HG02885 (cell line): Measurements from ENCODE around the gene CARD9.

Experiments used
- ATAC-seq: cut with Tn5 transposase; IDR thresholded peaks from one replicate; pipeline ENCODE4 v1.9.1; 2021; ENCODE audit warnings: mild to moderate bottlenecking; ENCODE audit not compliant: unreplicated experiment, poor library complexity

CARD9 gene

DNA sequence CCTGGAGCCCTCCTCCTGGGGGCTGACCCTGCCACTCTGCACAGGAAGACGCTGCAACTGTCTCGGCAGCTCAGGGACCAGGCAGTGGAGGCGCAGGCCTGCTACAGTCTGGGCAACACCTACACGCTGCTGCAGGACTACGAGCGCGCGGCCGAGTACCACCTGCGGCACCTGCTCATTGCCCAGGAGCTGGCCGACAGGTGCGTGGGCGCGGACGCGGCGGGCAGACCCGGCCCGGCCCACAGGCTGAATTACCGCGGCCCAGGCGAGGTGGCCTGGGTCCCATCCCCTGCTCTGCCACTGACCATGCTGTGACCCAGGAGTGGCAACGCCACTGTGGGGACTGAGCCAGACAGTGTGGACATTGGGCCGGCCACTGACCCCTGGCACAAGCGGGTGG is 35.0 kb downstream of the CARD9 start:
- no peak for ATAC-seq

DNA sequence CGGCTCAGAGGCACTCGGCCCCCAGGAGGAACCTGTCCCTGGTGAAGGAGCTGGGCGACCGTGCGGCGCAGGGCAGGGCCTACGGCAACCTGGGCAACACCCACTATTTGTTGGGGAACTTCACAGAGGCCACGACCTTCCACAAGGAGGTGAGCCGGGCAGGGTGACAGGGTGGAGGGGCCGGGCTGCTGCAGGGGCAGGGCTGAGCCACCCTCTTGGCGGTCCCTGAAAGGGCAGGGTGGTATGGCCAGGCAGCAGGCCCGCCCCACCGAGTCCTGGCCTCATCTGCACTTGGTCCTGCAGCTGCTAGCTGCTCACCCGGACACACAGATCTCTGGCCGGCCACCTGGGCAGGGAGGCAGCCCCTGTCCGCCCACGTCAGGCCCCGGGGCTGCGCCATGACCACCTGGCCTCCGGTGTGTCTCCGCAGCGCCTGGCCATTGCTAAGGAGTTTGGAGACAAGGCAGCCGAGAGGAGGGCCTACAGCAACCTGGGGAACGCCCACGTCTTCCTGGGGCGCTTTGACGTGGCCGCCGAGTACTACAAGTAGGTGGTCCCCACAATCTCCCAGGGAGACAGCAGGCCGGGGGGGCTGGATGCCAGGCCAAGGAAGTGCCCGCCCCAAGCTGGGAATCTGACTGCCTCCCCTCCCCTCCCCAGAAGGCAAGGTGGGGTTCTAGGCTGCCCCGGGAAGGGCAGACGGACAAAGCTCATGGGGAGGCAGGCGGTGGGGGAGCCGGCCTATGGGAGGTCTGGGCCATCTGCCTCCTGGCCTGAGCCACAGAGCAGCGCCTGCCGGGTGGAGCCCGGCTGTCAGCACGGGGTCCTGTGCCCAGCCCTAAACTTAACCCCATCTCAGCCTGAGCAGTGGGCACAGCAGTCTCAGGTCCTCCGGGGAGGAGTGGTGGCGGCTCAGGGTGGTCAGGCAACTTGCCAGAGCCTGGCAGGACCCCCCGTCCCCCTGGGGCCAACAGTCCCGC is 35.8 kb downstream of the CARD9 start:
- no peak for ATAC-seq

DNA sequence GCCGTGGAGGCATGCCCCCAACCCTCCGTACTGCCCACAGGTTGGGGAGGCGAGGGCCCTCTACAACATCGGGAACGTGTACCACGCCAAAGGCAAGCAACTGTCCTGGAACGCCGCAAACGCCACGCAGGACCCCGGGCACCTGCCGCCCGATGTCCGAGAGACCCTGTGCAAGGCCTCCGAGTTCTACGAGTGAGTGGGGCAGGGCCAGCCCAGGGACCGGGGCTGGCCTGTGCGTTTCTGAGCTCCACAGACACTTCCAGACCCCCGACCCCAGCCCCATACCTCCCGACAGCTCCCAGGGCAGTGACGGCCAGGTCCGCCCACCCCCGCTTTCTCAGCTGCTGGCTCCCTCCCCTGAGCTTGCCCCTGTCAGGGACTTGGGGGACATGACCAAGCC is 36.6 kb downstream of the CARD9 start:
- ATAC-seq: no peak

DNA sequence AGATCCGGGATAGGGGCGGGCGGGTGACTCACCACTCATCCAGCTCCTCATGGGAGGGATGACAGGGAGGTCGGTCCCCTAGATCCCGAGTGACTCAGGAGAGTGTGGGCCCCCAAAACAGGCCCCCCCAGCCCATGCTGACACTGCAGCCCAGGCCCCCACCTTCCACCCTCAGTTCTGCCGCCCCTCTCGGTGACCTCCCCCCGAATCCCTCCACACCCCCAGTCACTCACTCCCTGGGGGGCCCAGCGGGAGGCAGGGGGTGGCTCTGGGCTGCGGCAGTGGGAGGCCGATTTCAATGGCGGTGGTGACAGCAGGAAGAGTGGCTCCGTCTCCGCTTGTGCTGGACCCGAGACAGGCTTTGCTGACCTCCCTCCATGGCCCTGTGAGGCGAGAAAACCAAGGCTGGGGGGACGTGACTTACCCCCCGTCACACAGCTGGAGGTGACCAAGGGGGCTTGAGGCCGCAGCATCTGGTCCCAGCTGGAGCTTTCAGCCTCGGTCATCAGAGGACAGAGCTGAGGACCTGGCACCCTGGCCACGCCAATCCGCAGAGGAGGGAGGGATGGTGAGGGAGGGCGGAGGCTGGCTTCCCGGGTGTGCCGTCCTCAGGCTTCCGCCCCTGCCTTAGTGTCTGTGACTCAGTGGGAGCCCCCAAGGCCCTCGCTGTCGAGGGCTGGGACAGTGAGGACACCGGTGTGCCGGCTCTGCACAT is 37.2 kb downstream of the CARD9 start:
- ATAC-seq: no peak

DNA sequence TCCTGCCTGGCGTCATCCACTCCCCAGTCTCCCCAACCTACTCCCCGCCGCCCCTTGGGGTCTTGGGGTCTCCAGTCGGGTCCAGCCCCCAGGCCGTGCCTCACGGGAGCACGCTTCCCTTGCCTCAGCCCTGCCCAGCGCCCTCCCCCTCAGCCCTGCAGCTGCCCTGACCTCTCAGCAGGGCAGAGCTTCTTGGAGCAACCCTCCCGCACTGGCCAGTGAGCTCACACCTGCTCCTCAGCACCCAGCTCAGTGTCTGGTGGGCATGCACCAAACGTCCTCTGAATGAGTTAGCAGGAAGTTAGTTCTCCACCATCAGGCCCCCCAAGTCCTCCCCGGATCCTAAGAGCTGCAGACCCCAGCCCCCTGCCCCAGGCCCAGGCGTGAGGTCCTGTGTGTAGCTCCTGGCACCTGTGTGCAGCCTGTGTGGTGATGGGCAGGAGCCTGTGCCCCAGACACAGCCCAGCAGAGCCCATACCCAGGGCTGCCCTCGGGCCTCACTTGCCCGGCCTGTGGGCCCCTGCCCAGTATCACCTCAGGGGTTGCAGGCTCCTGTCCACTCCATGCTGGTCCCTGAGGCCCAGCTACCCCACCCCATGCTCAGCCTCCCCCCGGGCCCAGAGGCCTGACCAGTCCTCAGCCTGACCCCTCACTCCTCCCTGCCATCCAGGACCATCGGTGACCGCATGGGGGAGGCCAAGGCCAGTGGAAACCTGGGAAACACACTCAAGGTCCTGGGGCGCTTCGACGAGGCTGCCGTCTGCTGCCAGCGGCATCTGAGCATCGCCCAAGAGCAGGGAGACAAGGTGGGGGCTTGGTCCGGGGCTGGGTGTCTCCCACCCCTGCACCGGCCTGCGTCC is 37.9 kb downstream of the CARD9 start:
- no peak for ATAC-seq

DNA sequence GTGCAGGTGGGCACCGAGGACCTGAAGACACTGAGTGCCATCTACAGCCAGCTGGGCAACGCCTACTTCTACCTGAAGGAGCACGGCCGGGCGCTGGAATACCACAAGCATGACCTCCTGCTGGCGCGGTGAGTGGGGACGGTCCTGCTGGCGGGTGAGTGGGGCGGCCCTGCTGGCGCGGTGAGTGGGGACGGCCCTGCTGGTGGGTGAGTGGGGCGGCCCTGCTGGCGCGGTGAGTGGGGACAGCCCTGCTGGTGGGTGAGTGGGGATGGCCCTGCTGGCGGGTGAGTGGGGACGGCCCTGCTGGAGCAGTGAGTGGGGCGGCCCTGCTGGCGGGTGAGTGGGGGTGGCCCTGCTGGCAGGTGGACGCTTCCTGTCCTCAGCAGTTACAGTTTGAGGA is 38.9 kb downstream of the CARD9 start:
- no peak for ATAC-seq

DNA sequence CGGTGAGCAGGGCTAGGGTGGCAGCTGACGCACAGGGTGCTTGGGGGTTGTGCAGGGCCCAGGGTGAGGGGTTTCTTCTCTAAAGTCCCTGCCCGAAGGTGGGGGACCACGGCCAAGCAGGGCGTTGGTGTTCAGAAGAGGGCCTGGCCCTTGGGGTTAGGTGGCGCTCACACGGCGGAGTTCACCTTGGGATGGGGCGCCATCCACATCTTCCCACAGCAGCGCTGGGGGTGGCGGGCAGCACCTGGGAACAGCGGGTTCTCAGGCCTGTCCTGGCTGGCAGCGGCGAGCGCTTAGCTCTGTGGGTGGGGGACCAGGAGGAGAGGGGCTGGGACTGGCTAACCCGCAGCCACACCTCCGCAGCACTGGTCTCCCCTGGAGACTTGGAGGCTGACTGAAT is 40.0 kb downstream of the CARD9 start:
- ATAC-seq: no peak

DNA sequence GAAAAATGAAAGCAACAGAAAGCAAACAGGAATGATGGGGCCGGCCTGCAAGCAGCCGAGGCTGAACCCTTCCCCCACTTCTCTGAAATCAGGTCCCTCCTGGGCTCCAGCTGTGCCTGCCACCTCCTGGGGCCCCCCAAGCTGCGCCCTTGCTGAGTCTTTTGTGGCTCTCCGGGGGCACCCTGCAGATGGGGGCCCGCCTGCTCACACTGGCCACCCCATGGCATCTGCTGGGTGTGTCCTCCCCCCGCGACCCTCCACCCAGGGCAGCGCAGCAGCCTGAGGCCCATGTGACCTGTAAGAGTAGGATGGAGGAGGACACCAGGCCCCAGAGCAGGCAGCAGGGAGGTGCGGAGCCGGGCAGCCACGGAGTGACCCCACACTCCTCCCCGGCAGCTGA is 40.4 kb downstream of the CARD9 start:
- no peak for ATAC-seq

DNA sequence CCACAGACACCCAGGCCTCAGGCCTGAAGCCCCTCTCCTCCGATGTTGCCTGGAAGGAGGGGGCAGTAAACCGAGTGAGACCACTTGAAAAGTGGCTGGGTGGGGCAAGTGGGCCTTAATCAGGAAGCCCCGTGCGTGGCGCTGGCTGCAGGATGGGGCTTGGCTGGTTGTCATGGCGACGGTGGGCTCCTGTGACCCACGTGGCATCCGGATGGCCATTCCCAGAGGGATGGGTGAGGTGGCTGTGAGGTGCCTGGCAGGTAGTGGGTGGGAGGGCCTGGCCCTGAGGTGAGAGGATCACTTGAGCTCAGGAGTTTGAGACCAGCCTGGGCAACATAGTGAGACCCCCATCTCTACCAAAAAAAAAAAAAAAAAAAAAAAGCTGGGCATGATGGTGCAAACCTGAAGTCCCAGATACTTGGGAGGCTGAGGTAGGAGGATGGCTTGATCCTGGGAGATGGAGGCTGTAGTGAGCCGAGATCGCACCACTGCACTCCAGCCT is 40.9 kb downstream of the CARD9 start:
- no peak for ATAC-seq

DNA sequence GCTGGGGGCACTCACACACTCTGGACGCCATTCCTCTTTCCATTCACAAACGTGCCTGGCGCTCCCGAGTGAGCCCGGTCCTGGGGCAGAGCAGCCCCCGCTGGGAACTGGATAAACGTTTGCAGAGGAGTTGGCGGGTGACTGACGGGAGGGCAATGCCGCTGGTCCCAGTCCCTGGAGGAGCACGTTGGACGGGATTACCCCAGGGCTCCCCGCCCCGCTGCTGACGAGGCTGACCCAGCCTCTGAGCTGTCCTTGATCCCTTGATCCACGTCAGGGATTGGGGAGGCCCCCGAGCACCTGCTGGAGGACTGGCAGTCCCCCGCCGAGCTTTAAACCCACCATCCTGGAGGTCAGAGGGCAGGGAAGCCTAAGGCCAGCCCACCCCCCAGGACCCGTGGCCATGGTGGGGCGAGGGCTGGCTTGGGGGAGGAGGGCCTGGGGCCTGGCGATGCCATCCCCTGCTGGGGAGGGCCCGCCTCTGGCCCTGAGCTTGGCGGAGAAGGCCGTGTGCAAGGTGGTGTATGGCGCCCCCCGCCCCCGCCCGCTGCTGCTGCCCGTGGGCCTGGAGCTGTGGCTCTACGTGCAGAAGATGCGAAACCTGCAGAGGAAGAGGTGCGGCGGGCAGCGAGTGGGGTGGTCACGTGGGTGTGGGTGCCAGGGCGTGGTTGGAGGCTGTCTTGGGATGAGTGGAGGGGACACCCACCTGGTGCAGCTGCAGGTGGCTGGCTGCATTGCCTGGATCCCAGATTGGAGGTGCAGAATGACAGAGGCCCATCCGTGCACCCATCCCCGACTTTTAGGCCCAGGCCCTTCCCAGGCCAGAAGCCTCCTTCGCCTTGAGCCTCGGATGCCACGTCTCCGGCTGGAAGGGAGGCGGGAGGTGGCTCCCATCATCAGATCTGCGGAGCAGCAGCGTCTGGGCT is 41.6 kb downstream of the CARD9 start:
- ATAC-seq: no peak

DNA sequence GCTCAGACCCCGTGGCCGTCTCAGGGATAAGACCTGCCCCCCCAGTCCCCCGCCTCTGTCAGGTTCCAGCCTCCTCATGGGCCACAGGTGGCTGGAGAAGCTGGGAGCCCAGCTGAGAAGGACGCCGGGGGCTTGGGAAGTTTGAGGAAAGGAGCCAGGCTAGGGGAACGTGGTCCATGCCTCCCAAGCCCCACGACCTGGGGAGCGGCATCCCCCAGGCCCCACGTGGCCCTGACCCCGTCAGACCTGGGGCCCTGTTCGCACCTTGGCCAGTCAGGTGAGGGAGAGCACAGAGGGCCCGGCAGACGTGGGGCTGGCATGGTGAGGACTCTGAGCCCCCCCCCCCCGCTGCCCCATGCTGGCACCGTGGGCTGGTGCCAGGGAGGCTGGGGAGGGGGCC is 42.4 kb downstream of the CARD9 start:
- ATAC-seq: no peak

DNA sequence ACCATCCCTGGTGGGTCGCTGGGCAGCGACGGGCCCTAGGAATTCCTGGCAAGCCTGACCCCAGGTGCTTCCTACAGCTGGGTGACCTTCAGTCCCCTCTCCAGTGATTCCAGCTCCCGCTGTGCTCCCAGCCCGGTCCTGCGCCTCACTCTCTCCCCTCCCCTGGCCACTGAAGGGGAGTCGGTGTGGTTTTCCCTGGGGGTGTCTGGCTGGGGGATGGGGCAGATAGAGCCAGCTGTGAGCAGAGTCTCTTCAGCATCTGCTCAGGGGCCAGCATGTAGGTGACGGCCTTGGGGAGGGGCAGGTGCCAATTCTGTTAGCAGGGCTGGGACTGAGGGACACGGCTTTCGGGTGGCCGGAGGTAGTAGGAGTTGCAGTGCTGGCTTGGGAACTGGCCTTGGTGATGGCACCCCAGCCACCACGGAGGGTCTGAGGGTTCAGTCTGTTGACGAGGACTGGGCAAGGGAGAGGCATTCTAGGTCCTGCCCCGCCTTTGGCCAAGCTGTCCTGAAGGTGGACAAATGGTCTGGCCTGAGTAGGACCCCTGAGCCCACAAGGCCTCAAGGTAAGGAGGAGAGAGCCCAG is 43.0 kb downstream of the CARD9 start:
- no peak for ATAC-seq

DNA sequence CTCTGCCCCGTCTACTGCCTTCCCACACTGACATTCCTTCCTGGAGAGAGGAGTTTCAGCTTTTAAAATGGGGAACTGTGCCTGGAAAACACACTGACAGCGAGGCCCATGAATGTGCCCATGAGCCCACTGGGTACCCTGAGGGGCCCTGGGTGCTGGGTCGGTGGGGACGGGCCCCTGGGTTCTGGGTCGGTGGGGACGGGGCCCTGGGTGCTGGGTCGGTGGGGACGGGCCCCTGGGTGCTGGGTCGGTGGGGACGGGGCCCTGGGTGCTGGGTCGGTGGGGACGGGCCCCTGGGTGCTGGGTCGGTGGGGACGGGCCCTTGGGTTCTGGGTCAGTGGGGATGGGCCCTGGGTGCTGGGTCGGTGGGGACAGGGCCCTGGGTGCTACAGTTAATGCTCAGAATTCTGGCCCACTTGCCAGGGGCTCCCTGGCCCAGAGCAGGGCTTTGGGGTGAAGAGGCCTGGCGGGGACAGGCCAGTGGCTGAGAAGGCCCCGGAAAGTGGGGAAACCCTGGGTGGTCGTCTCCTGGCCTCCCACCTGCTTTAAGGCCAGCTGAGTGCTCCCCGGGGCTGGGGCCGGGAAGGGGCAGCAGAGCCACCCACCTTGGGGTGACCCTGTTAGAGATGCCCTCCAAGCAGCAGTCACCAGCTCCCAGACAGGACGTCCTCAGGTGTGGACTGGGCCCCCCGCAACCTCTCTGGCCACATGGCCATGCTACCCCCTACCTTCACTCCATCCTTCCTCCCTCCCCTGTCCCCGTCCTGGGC is 43.6 kb downstream of the CARD9 start:
- no peak for ATAC-seq

DNA sequence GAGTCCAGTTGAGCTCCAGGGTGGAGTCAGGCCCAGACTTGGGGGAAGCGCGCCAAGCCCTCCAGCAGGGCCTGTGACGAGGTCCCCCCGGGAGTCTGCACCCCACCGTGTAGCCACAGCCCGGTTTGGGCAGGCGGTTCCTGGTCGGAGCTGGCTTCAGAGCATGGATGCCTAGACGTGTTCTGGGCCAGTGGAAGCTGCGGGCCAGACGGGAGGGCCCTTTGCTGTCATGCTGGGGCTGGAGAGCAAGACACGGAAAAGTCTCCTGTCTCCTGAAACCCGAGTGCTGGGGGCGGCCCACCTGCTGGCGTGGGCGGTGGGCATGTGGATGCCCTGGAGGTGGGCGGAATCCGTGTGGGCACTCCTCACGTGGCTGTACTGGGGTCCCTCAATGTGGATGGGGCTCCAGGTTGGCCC is 44.2 kb downstream of the CARD9 start:
- no peak for ATAC-seq

DNA sequence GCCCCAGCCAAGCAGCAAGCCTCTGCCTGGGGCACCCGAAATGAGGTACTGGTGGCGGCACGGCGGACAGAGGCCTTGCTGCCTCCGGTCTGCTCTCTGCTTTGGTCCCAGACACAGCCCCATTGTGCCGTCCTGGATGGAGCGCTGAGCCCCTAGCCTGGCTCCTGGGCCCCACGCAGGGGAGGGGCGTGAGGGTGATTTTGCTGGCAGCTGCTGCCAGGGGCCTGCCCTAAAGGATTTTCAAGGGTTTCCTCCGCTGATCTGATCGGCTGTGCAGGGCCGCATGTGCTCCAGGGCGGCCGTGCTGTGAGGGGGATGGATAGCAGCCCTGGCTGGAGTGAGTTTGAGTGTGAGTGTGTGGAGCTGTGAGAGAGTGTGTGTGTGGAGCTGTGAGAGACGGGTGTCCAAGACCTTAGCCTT is 44.8 kb downstream of the CARD9 start:
- no peak for ATAC-seq

DNA sequence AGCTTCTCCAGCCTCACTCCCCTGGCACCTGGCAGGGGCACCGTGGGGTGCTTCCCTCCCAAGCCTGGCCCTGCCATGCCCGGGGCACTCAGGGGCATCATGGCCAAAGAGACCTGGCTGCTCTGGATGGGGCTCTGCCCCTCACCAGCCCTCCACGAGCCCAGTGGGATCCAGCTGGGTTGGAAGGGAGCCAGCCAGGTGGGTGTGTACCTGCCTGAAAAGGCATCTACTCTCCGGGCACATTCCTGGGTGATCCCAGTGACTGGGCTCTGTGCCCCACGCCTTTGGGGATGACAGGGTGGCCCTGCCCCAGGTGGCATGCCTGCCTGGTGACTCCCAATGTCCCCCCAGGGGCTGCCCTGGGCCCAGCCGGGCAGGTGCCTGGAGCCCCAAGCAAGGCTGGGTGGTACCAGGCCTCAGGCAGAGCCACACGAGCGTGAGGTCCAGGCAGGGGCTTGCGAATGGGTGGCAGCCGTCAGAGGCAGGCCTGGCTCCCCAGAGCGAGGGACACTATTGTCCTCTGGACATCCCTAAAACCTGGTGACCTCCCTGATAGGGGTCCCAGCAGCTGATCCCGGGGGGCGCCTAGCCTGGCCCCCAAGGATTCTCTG is 45.4 kb downstream of the CARD9 start:
- no peak for ATAC-seq

DNA sequence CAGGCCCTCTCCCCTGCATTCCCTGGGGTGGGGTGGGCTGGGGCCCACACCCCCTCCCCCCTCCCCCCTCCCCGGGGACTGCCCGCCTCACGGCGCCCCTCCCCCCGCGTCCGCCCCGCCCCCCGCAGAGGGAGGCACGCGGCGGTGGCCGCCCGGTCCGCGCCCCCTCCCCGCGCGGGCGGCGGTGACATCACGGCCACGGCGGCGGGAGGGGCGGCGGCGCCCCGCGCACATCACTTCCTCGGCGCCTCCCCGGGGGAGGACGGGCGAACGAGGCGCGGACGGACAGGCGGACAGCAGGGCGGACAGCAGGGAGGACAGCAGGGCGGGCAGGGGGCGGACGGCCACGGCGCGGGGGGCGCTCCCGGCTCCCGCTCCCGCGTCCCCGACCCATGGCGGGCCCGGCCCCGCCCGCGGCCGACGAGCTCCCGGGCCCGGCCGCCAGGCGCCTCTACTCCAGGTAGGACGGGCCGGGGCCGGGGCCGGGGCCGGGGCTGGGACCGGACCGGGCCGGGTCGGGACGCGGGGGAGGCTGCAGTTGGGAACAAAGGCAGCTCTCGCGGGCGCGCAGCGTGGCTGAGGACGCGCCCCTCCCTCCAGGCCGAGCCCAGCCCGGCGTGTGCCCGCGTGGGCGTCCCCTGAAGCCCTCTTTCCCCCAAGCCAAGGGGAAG is 46.0 kb downstream of the CARD9 start, which contains the start of gene GPSM1:
TSS of gene GPSM1 (plus strand) at position 236 of the 671 bp plus-strand sequence. CDS start at position 393, 157 bp downstream.
- no peak for ATAC-seq
